ENCODE measurements around the gene SSBP4. TPM values are rescaled to one million over a fixed set of nuclear protein-coding genes. Genes with fewer than 3 reads are reported as not detected.

The SSBP4 gene
- total RNA-seq, 1 experiment from 2014 or later: 164 TPM

- no peak overlapping the region for H3K4me3 ChIP-seq (replicated peaks in 1 of 2; ENCODE audit: low read depth in 1 of 2, low read length in 2 of 2)
- no peak for DNase-seq (ENCODE audit: low read depth, low spot score)
- no peak for TF ChIP-seq ZNF274 (IDR thresholded peaks at IDR 0.05; ENCODE audit: low read depth, low read length)
- TF ChIP-seq MAX (IDR thresholded peaks at IDR 0.05): no peak
- peak; percentile 74 to 97 (median 96) for TF ChIP-seq CTCF (IDR thresholded peaks at IDR 0.05 in 2 of 3, conservative IDR thresholded peaks at IDR 0.05 in 1 of 3; ENCODE audit: borderline replicate concordance in 1 of 3, insufficient read depth in 1 of 3, low read depth in 2 of 3, low read length in 2 of 3)
- no peak for TF ChIP-seq ZBTB33 (IDR thresholded peaks at IDR 0.05; ENCODE audit: extremely low read depth, insufficient replicate concordance, low read length)
- TF ChIP-seq ATF3 (IDR thresholded peaks at IDR 0.05): no peak
- TF ChIP-seq TCF7L2 (IDR thresholded peaks at IDR 0.05; ENCODE audit: borderline replicate concordance, extremely low read depth, insufficient read depth, insufficient read length): no peak
- TF ChIP-seq RAD21 (IDR thresholded peaks at IDR 0.05; ENCODE audit: low read depth): peak; percentile 88
- TF ChIP-seq CEBPB (IDR thresholded peaks at IDR 0.05; ENCODE audit: low read depth): no peak
- H4K20me1 ChIP-seq (ENCODE audit: insufficient read depth): no peaks in the 10 kb centered on the region
- ATAC-seq: peak; percentile 91
- no peak overlapping the region for H3K4me2 ChIP-seq (ENCODE audit: low read length)
- H2AFZ ChIP-seq (ENCODE audit: low read depth, low read length, poor library complexity, severe bottlenecking): no peak overlapping the region
- intact Hi-C loops (cut with micrococcal nuclease): loop anchor here (5.0 kb wide), 3 partner anchors 226 to 466 kb away; partner anchors contain the start of genes COPE and DDX49
- H3K9me2 ChIP-seq (ENCODE audit: insufficient read depth): no peaks in the 10 kb centered on the region
- POLR2A ChIA-PET: no interaction called here
- BruUV-seq (replicated peaks): no TSS peak
- H3K27ac ChIP-seq (ENCODE audit: low read depth, low read length): no peak overlapping the region; the same call in 1 of the 2 replicates
- no peaks in the 10 kb centered on the region for H3K9me3 ChIP-seq (ENCODE audit: control insufficient read depth in 1 of 2, insufficient read depth in 1 of 2, low read depth in 1 of 2, low read length in 2 of 2)
- peaks cover 3 to 8% of the 10 kb centered on the region in 2 experiments; a peak in 3 of 4 replicates for H3K4me1 ChIP-seq (ENCODE audit: control insufficient read depth in 1 of 2, insufficient read depth in 2 of 2, low read length in 2 of 2)
- H3K79me2 ChIP-seq (ENCODE audit: insufficient read depth, low read length): no peaks in the 10 kb centered on the region; the same call in 1 of the 2 replicates
- H3K27me3 ChIP-seq (ENCODE audit: insufficient read depth, low read length): no peaks in the 10 kb centered on the region
- no peak overlapping the region for H3K9ac ChIP-seq (ENCODE audit: low read length)
- peaks cover 0 to 24% of the 10 kb centered on the region in 2 experiments; a peak in 3 of 4 replicates for H3K36me3 ChIP-seq (ENCODE audit: control insufficient read depth in 1 of 2, insufficient read depth in 2 of 2, low read length in 2 of 2)
- RAD21 ChIA-PET (ENCODE audit: low non-redundant PET in 1 of 2, low total read pairs in 2 of 2, uncharacterized antibody in 2 of 2, unreplicated experiment in 2 of 2): interaction anchor here in 1 of 2 experiments (0.6 kb wide), 1 partner anchor 73 kb away, joined by 5 read pairs; no protein-coding TSS in a partner anchor
- CTCF ChIA-PET: interaction anchor here (0.6 to 1.7 kb wide), 7 partner anchors 8 to 468 kb away, joined by 3 to 9 read pairs (median 3); partner anchors contain the start of genes COPE and DDX49
Observed at GRCh38 chr19:18450931-18451836, 32.0 kb downstream of the SSBP4 start.

Data from HCT116 (cell line).